ENCODE results near the gene TRMT61B.
A peak's percentile ranks its signal among the peaks of the same experiment; 100 is the strongest.

TRMT61B gene

GRCh38 chr2:28824870-28825269 is 45.2 kb downstream of the TRMT61B start:
- ATAC-seq (ENCODE audit: low read depth) (no peak), DNase-seq (ENCODE audit: low spot score in 2 of 2) (no peak)
- H3K4me1 Mint-ChIP-seq = peaks cover 3% of the 10 kb centered on the region
- H3K9me3 Mint-ChIP-seq = no peaks in the 10 kb centered on the region
- no peaks in the 10 kb centered on the region for H3K27me3 Mint-ChIP-seq
- no peak overlapping the region for H3K27ac Mint-ChIP-seq
- no peak overlapping the region for H3K4me3 Mint-ChIP-seq
- H3K36me3 Mint-ChIP-seq = no peaks in the 10 kb centered on the region

GRCh38 chr2:28824207-28824606 is 45.9 kb downstream of the TRMT61B start:
- no peaks in the 10 kb centered on the region for H3K36me3 Mint-ChIP-seq
- H3K27me3 Mint-ChIP-seq = no peaks in the 10 kb centered on the region
- DNase-seq (ENCODE audit: low spot score in 2 of 2) (no peak), ATAC-seq (ENCODE audit: low read depth) (no peak)
- peaks cover 3% of the 10 kb centered on the region for H3K4me1 Mint-ChIP-seq
- H3K9me3 Mint-ChIP-seq = no peaks in the 10 kb centered on the region
- H3K27ac Mint-ChIP-seq = no peak overlapping the region
- no peak overlapping the region for H3K4me3 Mint-ChIP-seq

GRCh38 chr2:28822036-28822435 is 48.1 kb downstream of the TRMT61B start:
- H3K27me3 Mint-ChIP-seq = no peaks in the 10 kb centered on the region
- H3K9me3 Mint-ChIP-seq = no peaks in the 10 kb centered on the region
- DNase-seq (ENCODE audit: low spot score in 2 of 2) = no peak
- no peak overlapping the region for H3K4me3 Mint-ChIP-seq
- H3K36me3 Mint-ChIP-seq = no peaks in the 10 kb centered on the region
- H3K27ac Mint-ChIP-seq = no peak overlapping the region
- peaks cover 3% of the 10 kb centered on the region for H3K4me1 Mint-ChIP-seq
- ATAC-seq (ENCODE audit: low read depth) = no peak

DNA sequence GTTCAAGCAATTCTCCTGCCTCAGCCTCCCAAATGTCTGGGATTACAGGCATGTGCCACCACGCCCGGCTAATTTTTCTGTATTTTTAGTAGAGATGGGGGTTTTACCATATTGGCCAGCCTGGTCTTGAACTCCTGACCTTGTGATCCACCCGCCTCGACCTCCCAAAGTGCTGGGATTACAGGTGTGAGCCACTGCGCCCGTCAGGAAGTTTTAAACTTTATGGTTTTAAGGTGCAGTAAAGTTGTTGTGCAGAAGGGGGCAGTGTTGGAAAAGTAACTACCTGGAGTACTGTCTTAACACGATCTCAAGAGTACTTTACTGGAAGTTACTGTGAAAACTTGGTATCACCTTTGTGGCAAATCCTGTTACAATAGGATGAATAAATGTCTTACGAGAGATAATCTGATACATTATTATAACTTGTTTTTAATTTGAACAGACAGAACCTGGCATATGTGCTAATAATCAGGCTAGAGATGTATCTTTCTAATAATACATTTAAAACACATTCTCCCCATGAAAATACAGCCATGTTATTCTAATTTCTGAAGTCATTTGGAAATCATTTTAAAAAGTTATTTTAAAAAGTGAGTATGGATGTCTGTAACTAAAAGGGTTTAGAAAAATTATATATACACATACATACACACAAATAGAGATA is 48.7 kb downstream of the TRMT61B start:
- no peak overlapping the region for H3K27ac Mint-ChIP-seq
- no peak overlapping the region for H3K4me3 Mint-ChIP-seq
- peak; percentile 57 to 68 for DNase-seq (ENCODE audit: low spot score in 2 of 2)
- no peaks in the 10 kb centered on the region for H3K9me3 Mint-ChIP-seq
- peak; percentile 72 for ATAC-seq (ENCODE audit: low read depth)
- peaks cover 3% of the 10 kb centered on the region for H3K4me1 Mint-ChIP-seq
- no peaks in the 10 kb centered on the region for H3K36me3 Mint-ChIP-seq
- H3K27me3 Mint-ChIP-seq = no peaks in the 10 kb centered on the region

DNA sequence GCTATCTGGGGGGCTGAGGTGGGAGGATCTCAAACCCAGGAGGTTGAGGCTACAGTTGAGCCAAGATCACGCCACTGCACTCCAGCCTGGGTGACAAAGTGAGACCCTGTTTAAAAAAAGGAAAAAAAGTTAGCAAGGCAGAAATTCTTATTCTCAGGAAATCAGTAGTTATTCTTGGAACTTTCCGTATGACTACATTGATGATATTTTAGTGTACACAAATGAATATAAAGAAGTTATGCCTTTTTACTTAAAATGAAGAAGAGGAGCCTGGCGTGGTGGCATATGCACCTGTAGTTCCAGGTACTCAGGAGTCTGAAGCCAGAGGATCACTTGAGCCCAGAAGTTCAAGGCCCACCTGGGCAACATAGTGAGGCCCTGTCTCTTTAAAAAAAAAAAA is 52.1 kb downstream of the TRMT61B start:
- Mint-ChIP-seq H3K4me3 (no peak overlapping the region), H3K9me3 (no peaks in the 10 kb centered on the region), H3K27ac (no peak overlapping the region), H3K27me3 (no peaks in the 10 kb centered on the region), H3K4me1 (peaks cover 3% of the 10 kb centered on the region), H3K36me3 (no peaks in the 10 kb centered on the region)
- no peak for ATAC-seq (ENCODE audit: low read depth)
- no peak for DNase-seq (ENCODE audit: low spot score in 2 of 2)

- ATAC-seq (ENCODE audit: low read depth) (peak; percentile 89), DNase-seq (ENCODE audit: low spot score in 2 of 2) (peak; percentile 59 to 61)
- H3K4me1 Mint-ChIP-seq = no peaks in the 10 kb centered on the region
- peak within 1 kb of the TSS; percentile 87 for H3K4me3 Mint-ChIP-seq
- peaks cover 2% of the 10 kb centered on the region for H3K36me3 Mint-ChIP-seq
- no peaks in the 10 kb centered on the region for H3K27me3 Mint-ChIP-seq
- peak within 1 kb of the TSS; percentile 70 for H3K27ac Mint-ChIP-seq
- peaks cover 2% of the 10 kb centered on the region for H3K9me3 Mint-ChIP-seq
Observed at GRCh38 chr2:28810384-28811285, 59.5 kb downstream of the TRMT61B start, which contains the start of gene SPDYA. TSS of gene SPDYA (plus strand) at chr2:28810834. CDS start at chr2:28816015, 5,181 bp downstream.

DNA sequence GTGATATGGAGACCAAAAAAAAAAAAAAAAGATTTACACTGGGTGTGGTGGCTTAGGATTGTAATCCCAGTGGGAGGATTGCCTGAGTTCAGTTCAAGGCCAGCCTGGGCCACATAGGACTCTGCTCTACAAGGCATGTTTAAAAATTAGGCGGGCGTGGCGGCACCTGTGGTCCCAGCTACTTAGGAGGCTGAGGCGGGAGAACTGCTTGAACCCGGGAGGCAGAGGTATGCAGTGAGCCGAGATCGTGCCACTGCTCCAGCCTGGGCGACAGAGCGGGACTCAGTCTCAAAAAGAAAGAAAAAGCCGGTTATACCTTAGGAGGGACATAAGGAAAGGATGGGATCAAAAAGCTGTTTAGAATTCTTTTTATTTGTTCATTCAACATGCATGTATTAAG is 60.2 kb downstream of the TRMT61B start:
- ATAC-seq (ENCODE audit: low read depth) (no peak), DNase-seq (ENCODE audit: low spot score in 2 of 2) (no peak)
- Mint-ChIP-seq H3K4me1 (no peaks in the 10 kb centered on the region), H3K27me3 (no peaks in the 10 kb centered on the region), H3K36me3 (peaks cover 2% of the 10 kb centered on the region), H3K4me3 (peak overlapping the region; percentile 87), H3K27ac (peak overlapping the region; percentile 70), H3K9me3 (peaks cover 2% of the 10 kb centered on the region)

DNA sequence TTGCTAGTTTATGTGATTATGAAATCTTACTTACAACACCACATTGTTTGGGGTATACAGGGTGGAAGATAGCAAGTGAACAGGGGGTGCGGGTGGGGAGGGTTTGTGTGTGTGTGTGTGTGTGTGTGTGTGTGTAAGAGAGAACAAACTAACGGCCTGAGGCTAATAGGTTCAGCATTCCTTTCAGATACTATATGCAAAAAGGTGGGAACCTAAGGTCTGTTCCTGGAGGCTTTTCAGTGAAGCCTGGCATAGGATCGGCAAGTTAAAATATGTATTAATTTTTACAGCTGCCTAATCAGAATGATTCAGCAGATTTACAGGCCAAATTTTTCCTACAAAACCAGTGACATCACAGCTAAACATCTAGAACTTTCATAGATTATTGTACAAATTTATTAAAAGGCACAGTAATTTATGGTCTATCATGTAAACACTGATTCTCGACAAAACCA is 67.1 kb downstream of the TRMT61B start:
- Mint-ChIP-seq H3K4me3 (no peak overlapping the region), H3K27ac (no peak overlapping the region), H3K4me1 (no peaks in the 10 kb centered on the region), H3K9me3 (peaks cover 2% of the 10 kb centered on the region), H3K27me3 (no peaks in the 10 kb centered on the region), H3K36me3 (peaks cover 17% of the 10 kb centered on the region)
- ATAC-seq (ENCODE audit: low read depth) = no peak
- DNase-seq (ENCODE audit: low spot score in 2 of 2) = no peak

- H3K27me3 Mint-ChIP-seq = no peaks in the 10 kb centered on the region
- ATAC-seq (ENCODE audit: low read depth) (no peak), DNase-seq (ENCODE audit: low spot score in 2 of 2) (no peak)
- peaks cover 29% of the 10 kb centered on the region for H3K36me3 Mint-ChIP-seq
- H3K4me1 Mint-ChIP-seq = no peaks in the 10 kb centered on the region
- H3K4me3 Mint-ChIP-seq = no peak overlapping the region
- H3K27ac Mint-ChIP-seq = no peak overlapping the region
- H3K9me3 Mint-ChIP-seq = peaks cover 2% of the 10 kb centered on the region
Observed at GRCh38 chr2:28801726-28802125, 68.4 kb downstream of the TRMT61B start.

Data from memory B cell (primary cell).